HG03469 (cell line): ENCODE data around the gene GLIPR1.
"Not testable (repeated sequence)": the region's sequence is repeated elsewhere in the genome, so short reads cannot be mapped to it uniquely, and the experiment has no call there.

Experiments used
- ATAC-seq: cut with Tn5 transposase; IDR thresholded peaks from one replicate; pipeline ENCODE4 v1.9.1; 2021; ENCODE audit warnings: mild to moderate bottlenecking, moderate library complexity, moderate number of reproducible peaks; ENCODE audit not compliant: unreplicated experiment

Gene GLIPR1

DNA sequence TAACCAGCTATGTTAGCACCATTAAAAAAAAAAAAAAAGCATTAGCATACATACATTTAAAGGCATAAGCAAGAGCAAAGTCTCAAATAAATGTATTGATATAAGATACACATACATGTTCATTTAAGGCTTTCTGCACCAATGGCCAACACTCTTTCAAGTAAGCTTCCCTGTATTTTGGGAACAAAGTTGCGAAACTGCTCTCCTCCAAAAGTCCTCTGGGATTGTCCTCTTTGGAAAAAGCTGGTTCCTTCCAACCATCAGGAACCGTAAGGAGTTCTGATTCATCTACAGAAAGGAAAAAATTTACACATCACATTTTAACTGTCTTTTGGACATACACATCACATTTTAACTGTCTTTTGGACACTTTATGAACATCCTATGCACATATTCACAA, 27.6 kb downstream of the GLIPR1 start:
- no peak for ATAC-seq

DNA sequence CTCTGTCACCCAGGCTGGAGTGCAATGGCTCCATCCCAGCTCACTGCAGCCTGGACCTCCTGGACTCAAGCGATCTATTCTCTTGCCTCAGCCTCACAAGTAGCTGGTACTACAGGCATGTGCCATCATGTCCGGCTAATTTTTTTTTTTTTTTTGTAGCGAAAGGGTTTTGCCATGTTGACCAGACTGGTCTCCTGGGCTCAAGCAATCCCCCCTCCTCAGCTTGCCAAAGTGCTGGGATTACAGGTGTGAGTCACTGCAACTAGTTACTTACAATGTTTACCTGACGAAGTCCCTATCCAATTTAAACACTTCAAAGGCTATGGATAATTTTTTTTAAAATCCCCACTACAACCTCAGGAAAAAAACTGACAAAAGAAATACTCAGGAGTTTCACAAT, 29.1 kb downstream of the GLIPR1 start:
- ATAC-seq: no peak

GRCh38 chr12:75511116-75512048, 30.8 kb downstream of the GLIPR1 start, which contains the start of gene KRR1:
Gene KRR1 (minus strand): TSS chr12:75511609. CDS start chr12:75511597, 12 bp downstream.
- peak; percentile 94 for ATAC-seq

DNA sequence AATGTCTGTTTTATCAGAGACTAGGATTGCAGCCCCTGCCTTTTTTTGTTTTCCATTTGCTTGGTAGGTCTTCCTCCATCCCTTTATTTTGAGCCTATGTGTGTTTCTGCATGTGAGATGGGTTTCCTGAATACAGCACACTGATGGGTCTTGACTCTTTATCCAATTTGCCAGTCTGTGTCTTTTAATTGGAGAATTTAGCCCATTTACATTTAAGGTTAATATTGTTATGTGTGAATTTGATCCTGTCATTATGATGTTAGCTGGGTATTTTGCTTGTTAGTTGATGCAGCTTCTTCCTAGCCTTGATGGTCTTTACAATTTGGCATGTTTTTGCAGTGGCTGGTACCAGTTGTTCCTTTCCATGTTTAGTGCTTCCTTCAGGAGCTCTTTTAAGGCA, 40.7 kb downstream of the GLIPR1 start:
- ATAC-seq: not testable (repeated sequence)

DNA sequence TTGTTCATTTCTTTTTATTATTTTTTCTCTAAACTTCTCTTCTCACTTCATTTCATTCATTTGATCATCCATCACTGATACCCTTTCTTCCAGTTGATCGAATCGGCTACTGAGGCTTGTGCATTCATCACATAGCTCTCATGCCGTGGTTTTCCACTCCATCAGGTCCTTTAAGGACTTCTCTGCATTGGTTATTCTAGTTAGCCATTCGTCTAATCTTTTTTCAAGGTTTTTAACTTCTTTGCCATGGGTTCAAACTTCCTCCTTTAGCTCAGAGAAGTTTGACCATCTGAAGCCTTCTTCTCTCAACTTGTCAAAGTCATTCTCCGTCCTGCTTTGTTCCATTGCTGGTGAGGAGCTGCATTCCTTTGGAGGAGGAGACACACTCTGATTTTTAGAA, 41.6 kb downstream of the GLIPR1 start:
- ATAC-seq: not testable (repeated sequence)

DNA sequence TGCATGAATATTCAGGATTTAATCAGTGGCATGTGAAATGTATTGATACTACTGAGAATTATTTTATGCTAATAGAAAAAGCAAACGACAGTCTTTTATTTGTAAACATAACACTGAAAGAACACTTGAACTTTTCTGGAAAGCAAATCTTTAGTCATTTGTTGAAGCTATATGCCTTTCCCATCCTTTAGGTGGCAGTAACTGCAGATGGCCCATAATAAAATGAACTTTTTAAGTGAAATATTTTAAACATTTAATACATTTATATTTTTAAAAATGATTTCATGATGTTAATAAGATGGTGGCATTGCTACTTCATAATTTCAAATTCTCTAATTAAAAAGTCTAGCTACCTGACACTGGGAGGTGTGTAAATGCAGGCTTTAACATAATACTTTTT, 44.7 kb downstream of the GLIPR1 start:
- no peak for ATAC-seq

DNA sequence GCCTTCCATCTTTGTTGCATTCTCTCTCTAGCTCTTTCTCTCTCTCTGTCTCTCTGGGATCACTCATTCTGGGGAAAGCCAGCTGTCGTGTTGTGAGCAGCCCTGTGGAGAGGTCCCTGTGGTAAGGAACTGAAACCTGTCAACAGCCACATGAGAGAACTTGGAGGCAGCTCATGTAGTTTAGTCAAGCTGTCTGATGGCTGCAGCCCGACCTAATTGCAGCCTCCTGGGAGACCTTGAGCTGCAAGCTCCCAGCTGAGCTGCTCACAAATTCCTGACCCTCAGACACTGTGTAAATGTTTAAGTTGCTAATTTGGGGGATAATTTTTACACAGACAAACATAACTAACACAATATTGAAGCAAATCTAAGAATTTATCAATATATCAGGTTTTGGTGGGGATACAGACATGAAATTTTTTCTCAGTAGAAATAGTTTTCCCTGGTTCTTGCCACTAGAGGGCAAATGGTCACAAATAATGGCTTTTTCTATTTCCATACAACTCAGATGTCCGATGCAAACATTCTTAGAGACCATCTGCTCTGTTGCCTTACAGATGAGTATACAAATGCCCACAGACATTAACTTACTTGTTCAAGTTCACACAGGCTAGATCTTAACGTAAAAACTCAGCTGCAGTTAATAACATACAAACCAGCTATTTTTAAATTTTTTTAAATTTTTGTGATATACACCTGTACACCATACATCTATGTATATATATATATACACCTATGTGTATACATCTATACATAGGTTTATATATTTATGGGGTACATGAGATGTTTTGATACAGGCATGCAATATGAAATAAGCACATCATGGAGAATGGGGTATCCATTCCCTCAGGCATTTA, 46.3 kb downstream of the GLIPR1 start:
- peak; percentile 96 for ATAC-seq

- no peak for ATAC-seq
Measured at GRCh38 chr12:75528272-75528671, 47.7 kb downstream of the GLIPR1 start.

DNA sequence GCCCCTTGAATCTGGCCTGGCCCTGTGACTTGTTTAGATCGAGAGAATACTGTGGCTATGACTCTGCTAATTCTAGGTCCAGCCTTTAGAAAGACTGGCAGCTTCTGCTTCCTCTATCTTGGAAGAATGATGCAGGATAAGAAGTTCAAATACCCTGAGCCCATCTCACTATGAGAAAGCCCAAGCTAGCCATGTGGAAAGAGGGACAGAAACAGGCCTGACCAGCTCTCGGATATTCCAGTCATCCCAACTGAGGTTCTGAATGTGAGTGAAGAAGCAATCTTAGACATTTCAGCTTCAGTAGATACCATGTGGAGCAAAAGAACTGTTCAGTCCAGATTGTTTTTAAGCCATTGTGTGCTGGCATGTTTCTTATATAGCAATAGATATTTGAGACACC, 48.1 kb downstream of the GLIPR1 start:
- ATAC-seq: no peak

DNA sequence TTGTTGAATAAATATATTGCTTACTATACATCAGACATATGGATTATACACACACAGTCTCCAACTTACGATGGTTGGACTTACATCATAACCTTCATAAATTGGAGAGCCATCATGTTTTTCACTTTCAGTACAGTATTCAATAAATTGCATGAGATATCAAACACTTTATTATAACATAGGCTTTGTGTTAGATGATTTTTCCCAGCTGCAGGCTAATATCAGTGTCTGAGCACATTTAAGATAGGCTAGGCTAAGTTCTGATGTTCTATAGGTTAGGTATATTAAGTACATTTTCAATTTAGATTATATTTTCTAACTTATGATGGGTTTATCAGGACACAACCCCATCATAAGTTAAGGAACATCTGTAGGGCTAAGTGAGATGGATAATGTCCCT, 48.8 kb downstream of the GLIPR1 start:
- no peak for ATAC-seq

DNA sequence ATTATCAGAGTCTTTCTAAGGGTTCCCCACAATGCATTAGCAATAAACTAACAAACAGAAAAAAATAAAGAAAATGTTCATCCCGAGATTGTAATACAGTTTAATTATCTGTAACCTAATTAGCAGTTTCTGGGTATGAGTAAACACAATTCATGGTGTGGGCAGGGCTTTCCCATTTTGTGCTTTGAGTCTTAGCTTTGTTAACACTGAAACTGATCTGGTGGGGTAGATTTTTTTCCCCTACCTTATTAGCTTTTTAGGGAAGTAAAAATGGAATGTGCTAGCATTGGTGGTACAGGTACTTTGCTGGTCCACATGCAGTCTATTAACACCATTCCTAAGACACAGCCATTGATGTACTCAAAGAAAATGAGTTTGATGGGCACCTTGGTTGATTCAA, 49.3 kb downstream of the GLIPR1 start:
- ATAC-seq: no peak

DNA sequence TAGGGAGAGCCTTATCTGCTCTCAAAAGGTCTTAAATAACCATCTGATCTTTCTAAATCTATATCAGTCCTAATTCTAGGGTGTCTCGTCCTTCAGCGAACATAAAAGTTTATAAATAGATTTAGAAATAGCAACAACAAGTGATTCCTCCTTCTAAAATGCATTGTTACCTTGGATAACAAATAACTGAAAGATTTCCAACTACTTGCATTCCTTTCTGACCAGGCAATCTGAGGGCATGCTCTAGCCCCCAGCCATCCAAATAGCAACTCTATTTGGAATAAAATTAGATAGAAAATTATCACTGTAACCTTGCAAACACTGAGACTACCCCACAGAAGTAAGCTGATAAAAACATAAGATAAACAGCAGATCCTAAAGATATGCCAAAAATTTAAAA, 52.7 kb downstream of the GLIPR1 start:
- ATAC-seq: no peak

GRCh38 chr12:75539889-75540288, 59.3 kb downstream of the GLIPR1 start:
- no peak for ATAC-seq

- no peak for ATAC-seq
Measured at GRCh38 chr12:75542942-75543341, 62.4 kb downstream of the GLIPR1 start.

- ATAC-seq: no peak
Measured at GRCh38 chr12:75543529-75543928, 63.0 kb downstream of the GLIPR1 start.

- ATAC-seq: no peak
Measured at GRCh38 chr12:75545636-75546035, 65.1 kb downstream of the GLIPR1 start.

GRCh38 chr12:75548879-75549278, 68.3 kb downstream of the GLIPR1 start:
- no peak for ATAC-seq

DNA sequence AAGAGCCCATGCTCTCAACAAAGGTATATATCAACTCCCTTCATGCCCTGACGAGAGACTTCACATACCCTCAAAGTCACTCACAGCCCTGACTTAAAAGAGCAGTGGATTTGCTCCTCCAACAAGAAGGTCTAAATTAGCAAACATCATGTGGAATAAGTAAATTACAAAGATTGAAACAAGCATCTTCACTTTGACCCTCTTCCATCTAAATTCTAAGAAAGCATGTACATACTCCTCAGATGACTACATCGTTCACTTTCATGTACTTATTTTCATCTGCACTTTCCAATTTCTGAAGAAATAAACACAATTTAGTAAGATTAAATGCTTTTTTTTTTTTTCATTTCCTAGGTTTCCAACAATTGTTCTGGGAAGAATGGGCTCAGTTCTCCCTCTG, 69.4 kb downstream of the GLIPR1 start:
- no peak for ATAC-seq

GRCh38 chr12:75550401-75551240, 70.1 kb downstream of the GLIPR1 start:
- ATAC-seq: no peak

GRCh38 chr12:75551477-75551876, 70.9 kb downstream of the GLIPR1 start:
- no peak for ATAC-seq

- no peak for ATAC-seq
Measured at GRCh38 chr12:75553398-75553797, 72.8 kb downstream of the GLIPR1 start.
